OCI-M2 (cell line): ENCODE data around the gene TOMM34.

Experiments
- DNase-seq: peaks from one replicate; lab custom pipeline; 2025; ENCODE audit not compliant: unreplicated experiment; lab: John Stamatoyannopoulos, UW

Gene TOMM34

GRCh38 chr20:44963325-44964215, 3.4 kb upstream of the TOMM34 start:
- no peak for DNase-seq

DNA sequence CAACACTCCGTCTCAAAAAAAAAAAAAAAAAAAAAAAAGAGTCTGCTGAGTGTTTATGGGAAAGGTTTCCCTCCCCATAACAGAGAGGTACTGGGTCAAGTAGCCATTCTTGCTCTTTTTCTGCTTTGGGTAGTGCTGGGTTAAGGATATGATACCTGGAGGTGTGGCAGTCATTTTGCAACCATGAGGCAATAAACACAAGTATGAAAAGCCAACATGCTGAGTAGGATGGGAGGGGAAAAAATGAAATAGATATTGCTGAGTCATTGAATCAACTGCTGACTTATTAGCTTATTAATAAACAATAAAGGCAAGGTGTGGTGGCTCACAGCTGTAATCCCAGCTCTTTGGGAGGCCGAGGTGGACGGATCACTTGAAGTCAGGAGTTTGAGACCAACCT, 2.3 kb upstream of the TOMM34 start:
- no peak for DNase-seq

GRCh38 chr20:44961870-44962267, 1.7 kb upstream of the TOMM34 start:
- DNase-seq = no peak

DNA sequence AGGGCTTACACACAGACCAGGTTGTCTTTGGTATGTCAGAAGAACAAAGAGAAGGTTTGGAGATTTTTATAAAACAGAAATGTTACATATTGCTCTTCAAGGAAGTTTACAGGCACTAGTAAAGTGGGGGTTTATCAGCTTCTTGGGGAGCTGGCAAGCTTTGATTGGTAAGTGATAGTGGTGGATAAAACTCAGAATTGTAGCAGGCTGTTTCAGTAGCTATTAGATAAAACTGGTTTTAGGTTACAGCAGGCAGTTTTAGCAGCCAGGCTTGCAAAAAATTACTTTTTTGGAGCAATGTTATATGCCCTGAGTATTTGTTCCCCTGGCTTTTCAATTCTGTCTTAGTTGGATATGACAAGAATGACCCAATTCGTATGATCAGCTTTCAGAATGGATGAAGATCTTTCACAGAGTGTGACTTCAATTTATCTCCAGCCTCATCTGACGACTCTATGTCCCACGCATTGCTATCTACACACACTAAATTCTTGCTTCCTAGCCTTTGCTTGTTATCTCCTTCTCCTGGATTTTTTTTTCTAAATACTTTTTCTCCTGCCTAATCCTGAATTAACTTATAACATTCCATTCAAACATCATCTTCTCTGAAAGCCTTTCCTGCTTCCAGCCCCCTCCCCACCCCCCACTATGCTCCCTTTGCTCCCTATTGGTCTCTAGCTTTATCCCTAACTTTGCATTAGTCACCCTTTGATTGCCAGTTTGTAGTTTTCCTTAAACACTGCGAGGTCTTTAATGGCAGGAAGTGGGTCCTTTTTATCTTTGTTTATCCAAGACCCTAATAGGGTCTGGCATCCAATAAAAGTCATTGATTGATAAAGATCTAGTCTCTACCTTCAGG, 1.0 kb upstream of the TOMM34 start:
- no peak for DNase-seq

- DNase-seq = no peak
These were observed 527 bp downstream of the TOMM34 start for GRCh38 chr20:44959638-44960102.

DNA sequence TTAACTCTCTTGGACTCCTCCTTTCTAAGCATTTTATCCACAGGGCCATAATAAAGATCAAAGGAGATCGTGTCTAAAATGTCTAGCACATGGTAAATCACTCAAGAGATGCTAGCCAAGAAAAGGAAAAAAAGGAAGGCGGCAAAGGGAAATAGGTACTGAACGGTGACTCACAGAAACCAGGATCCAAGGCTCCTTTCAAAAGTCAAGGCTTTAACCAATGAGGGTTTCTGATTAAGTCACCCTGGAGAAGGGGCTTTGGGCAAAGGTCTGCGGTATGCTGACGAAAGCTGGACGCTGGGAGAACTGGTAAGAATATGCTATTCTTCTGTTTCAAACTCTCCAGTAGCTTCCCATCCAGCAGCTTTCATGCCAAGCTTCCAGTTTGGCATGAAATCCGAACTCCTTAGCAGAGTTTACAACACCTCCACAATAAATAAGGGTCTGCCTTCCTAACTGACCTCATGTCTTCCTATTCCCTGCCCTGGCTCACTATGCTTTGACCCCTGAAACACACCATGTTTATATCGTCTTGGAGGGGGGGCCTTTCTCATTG, 1.0 kb downstream of the TOMM34 start:
- DNase-seq = no peak

DNA sequence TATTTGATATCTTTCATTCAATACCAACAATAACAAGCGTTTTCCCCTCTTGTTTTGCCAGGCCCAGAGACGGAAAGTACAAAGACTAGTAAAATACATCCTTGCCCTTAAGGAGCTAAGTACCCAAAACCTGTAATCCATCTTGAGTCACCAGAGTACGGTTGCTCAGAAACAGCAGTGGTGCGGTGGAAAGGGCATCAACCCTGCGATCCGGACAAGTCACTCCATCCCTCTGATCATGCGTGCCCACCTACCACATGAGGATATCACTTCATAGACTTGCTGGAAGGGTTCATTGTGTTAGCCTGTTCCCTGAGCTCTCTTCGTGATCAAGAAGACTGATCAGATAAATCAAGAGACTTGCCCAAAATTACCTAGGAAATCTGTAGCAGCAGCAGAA, 1.9 kb downstream of the TOMM34 start:
- no peak for DNase-seq

- no peak for DNase-seq
These were observed 3.8 kb downstream of the TOMM34 start for GRCh38 chr20:44956410-44956809.

- DNase-seq = no peak
These were observed 4.9 kb downstream of the TOMM34 start for GRCh38 chr20:44955270-44955669.

- DNase-seq = no peak
These were observed 6.0 kb downstream of the TOMM34 start for GRCh38 chr20:44954211-44954610.

DNA sequence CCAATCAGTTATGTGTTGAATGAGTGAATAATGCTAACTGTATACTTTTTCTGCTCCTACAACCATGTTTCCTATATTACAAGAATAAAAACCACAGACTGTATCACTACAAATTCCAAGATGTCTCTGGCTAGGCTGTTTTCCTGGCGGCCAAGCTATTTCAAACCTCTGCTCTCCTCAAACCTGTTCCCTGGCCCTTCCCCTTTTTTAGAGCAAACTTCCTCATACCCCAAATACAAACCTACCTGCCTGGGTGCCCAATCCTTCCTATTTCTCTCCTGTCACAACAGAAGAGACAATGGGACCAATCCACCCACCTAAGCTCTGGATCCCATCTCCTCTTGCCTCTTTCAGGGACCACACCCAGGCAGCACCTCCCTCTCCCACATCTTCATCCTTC, 7.5 kb downstream of the TOMM34 start:
- no peak for DNase-seq

- DNase-seq = no peak
These were observed 9.8 kb downstream of the TOMM34 start for GRCh38 chr20:44950368-44950767.

DNA sequence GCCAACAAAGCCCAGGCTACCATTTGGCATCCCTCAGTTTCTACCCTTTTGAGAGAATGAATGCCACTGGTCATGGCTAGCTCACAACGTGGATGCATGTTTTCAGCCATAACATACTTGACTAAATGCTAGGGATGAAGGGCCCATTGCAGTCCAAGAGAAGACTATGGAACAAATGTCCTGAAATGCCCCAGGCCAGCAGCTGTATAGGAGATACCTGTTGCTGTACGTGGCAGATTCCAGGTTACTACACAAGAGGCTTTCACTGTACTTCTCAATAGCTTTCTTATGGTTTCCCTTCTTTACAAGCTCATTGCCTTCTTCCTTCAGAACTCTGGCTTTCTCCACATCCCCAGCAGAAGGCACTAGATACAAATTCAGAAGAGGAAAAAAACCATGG, 11.7 kb downstream of the TOMM34 start:
- DNase-seq = no peak

DNA sequence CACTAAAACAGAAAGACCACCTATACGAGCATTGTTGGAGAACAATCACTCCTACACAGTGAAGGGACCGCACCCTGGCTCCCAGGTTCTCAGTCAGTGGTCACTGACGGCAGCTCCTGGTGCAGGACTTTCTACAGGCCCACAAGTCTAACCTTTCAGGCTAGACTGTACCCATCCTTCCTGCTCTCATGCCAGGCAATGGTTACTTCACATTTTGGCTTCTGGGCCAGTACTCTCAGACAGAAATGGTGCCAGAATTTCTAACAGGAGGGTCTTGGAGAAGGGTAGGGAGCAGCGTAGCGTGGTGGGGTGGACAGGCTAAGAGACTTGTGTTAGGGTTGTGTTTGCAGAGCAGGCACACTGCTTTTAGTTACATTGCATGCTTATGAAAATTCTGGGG, 12.1 kb downstream of the TOMM34 start:
- DNase-seq = no peak

GRCh38 chr20:44946271-44946852, 13.8 kb downstream of the TOMM34 start:
- no peak for DNase-seq

DNA sequence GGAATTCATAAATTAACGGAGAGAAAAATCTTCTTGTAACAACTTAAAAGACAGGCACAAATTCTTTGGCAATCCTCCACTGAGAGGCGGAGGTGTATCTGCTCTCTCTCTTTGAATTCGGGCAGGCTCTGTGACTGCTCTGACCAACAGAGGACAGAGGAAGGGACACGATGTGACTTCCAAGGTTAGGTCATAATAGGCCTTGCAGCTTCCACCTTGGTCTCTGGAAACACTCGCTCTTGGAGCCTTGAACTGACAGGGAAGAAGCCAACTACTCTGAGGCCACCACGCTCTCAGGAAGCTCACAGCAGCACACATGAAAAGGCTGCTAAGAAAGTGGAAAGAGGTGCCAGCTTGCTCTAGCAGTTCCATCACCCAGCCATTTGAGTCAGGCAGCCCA, 14.9 kb downstream of the TOMM34 start:
- DNase-seq = no peak

- DNase-seq = no peak
These were observed 16.4 kb downstream of the TOMM34 start for GRCh38 chr20:44943828-44944227.

DNA sequence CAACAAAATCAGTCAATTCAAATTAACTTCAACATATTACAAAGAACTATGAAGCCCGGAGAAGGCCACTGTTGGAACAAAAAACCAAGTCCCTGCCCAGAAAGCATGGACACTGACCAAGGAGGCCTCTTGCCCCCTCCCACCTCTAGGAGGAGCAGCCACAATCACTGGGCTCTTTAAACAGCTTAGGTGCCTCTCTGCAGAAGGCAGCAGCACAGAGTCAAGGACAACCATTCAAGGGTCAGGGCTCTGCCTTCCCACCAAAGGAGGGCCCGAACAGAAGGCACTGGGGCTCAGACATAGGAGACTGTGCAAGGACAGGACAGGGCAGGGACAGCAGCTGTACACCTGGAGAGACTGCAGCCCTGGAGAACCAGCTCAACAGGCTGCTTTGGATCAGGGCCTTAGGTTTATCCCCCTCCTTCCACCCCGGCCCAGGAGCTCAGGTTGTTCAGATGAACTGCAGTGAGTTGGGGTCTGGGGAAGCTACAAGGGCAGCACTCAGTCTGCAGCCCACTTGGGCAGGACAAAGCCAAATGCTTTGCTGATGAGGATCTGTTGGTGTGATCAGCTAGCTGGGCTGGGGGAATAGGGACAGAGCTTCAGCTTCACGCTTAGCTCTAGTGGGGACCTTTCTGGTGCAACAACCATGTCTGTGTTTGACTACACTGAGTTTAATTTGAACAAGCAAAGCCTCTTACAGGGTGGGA, 17.8 kb downstream of the TOMM34 start:
- DNase-seq = no peak

- DNase-seq = no peak
These were observed 19.0 kb downstream of the TOMM34 start for GRCh38 chr20:44941120-44941691.

DNA sequence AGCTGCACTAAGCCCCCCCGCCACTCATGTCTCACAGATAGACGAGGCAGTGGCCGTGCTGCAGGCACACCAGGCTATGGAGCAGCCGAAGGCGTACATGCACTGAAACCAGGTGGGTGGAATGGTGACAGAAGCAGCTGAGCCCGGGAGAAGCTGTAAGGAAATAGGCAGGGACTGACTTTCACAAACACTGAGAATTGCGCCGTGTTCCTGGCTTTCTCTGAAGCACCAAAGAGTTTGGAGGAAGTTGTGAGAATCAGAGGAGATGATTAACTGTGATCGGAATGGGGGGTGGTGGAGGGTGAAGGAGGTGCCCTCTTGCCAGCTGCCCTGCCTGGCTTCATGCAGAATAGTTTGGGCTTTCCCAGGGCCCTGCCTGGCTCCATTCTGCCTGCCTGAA, 21.6 kb downstream of the TOMM34 start:
- DNase-seq = no peak
